Hippocampal formation (tissue), 2 donors: ENCODE measurements around the gene PAM.
A peak's percentile ranks its signal among the peaks of the same experiment; 100 is the strongest.

Source experiments
- DNase-seq, 2 donors: peaks; one replicate each; lab custom pipeline; 2025; lab: John Stamatoyannopoulos, UW

PAM gene

DNA sequence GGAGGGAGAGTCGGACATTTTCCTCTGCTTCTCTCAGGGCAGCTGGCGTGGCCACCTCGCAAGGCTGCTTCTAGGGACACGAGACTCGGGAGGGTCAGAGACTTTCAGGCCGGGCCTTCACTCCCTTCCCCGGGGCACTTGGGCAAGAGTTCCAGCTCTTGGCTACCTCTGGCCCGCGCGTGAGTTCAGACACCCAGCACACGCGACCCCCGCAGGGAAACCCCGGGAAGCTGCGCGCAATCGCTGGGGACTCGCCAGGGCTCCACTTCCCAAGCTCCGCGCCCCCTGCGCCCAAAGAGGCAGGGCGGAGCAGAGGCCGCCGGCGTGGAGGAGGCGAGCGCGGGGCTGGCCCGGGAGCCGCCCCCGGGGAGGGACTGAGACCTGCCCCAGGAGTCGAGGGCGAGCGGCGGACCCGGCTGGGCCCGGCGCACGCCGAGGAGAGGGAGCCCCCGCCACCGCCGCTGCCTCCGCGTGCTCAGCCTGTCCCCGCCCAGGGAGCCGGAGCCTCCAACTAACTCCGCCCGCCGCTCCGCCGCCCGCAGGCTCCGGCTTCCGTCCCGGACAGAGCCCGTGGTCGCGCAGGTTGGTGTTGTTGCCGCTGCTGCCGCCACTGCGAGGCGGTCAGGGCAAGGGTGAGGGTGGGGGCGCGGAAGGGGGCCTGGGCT, at the start of gene PAM:
Gene PAM (plus strand): TSS at position 539 of the 665 bp plus-strand sequence. CDS start 110,891 bp downstream, outside the sequence.
- DNase-seq: peak in 1 of 2 donors; percentile 35

DNA sequence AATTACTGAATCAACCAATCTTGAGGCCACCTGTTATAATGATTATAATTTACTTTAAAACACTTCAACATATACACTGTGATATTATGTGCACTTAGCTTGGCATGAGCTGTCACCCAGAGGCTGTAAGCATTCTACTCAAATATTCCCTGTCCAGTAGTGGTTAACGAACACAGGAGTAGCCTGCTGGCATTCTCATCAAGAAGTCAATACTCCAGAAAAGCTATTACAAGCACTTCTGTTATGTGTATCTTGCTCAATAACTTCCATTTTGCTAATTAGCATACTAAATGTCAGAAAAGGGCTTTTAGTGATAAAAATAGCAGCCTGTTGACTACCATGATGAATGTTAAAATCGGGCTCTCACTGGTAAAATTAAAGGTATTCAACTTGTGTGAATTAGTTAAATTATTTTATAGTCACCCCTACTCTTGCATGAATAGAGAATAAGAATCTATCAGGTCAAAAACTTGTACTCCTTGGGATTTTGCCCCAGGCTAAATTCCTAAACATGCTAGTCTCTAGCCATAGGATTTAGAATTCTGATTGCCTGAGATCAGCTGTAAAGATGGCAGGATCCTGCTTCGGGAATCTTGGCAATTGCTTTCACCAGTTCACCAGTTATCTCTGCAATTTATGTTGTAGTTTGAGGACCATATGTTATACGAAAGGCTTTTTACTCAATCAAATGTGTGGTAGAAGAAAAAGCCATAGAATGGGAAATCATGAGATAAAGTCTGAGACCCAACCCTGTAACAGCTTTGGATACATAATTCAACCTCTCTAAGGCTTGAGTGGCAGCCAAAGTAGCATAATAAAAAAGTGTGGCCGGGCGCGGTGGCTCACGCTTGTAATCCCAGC, 43.4 kb upstream of the PAM start:
- DNase-seq: no peak

DNA sequence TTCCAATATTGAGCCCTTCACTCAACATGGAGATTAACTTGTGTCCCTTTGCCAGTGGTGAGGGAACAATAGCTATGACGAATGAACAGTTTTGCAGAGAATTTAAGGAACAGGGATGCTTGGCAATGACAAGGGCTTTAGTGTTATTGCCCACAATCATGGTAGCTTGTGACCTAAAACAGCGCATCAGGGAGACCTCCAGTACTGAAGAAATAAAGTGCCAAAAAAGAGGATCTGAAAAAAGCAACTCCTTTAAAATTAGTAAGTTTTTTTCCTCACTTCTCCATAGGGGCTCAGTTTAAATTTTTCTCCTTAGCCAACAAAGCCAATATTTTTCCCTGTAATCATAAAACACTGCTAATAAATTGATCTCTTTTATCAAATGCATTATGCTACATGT, 41.8 kb upstream of the PAM start:
- no peak for DNase-seq

DNA sequence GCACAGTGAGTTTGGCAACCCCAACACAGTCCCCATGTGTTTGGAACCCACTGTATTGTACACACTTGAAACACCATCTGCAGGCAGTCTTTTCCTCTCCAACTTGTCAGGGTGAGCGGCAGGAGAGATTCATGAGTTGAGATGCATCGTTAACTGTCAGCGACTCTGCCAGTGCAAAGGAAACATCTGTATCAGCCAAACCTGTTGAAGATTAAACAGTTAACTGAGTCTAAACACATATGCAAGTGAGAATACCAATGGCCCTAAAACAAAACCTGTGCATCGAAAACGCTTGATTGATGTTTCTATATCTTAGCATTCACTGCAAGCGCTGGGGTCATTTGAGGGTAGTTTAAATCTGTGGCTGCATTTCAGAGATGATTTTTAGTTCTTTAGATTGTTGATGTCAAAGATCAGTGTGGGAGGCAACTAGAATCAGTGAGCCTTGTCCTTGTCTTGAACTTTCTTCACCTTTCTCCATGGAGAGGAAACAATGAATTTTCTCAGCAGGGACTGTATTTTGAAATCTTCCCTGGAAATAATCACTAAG, 41.3 kb upstream of the PAM start:
- no peak for DNase-seq

DNA sequence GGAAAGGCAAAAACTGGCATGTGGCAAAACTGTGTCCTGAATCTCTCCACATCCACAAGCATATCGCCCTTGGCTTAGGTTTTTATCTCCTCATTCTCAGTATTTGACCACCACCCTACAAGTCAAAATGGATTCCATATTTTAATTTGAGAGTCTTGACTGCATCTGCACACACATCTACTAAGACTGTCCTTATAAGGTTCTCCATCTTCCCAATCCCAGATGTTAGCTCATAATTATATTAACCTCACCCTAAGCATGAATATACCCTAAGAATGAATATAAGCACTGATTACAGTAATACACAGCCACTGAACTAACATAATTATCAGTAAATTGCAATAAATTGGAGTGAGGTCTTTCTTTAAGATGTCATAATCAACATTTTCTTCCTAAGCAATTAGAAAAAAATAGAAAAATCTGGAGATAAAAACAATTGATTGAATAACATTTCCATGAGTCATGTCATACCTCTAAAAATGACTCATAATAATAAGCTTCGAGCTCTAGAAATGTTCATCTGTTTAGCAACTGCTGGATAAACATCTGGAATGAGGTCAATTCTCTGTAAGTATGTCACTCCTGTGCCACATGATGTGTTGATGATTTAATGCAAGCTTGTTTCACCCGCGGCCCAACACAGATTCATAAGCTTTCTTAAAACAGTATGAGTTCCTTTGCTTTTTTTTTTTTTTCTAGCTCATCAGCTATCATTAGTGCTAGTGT, 39.9 kb upstream of the PAM start:
- DNase-seq: no peak

DNA sequence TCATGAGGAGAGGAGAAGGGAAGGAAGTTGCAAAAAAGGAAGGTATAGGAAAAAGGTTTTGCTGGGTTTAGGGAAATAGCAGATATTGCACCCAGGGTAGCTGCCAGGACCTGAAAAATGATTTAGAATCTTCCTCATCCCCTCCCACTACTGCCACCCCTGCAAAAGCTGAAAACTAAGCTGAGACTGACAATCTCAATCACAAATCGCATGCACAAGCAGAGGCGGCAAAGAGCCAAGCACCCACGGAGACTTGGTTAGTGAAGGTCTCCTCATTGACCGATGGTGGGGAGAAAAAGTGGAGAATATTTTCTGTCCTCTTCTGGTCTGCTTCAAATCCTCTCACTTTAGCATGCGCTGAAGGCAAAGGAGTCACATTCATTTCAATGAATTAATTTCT, 39.1 kb upstream of the PAM start:
- no peak for DNase-seq

DNA sequence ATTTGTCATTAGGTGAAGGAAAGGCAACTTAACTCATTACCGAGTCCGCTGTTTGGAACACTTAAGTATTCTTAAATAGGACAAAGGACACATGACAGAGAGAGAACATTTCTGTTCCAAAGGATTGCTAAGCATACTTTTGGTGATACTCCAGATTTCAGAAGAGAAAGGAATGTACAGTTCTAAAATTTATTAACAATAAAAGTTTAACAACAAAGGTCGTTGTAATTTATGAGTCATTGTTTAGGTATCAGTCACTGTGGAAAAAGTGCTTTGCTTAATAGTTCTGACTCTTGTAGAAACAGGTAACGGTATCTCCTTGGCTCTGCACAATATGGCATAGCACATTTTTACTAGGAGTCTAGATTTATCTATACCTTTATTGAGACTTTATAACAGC, 36.3 kb upstream of the PAM start:
- no peak for DNase-seq

DNA sequence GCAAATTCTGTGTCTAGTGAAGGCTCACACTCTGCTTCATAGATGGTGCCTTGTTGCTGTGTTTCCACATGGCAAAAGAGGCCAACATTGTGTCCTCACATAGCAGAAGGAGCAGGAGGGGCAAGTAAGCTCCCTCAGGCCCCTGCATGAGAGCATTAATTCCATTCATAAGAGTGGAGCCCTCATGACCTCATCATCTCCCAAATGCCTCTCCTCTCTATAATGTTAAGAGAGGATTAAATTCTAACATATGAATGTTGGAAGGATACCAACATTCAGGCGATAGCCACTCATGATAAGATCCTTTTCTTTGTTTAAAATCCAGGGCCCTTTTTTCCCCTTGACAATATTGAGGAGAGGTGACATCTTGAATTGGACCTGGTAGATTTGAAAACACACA, 35.2 kb upstream of the PAM start:
- no peak for DNase-seq

DNA sequence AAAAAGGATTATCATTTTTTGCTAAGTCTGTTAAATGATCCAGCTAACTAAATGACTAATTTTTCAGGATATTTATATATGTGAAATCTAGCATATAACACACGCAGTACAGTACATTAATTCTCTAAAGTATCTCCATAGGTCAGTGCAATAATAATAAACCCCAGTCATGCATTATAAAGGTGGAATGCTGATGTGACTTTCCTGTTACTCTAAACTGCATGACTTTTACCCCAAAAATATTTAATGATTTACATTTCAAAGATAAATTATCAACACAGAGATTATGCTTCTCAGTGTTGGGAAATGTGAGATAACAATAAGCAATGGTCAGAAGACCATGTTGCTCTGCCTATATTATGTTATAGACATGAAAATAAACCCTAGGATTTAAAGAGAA, 34.1 kb upstream of the PAM start:
- no peak for DNase-seq

DNA sequence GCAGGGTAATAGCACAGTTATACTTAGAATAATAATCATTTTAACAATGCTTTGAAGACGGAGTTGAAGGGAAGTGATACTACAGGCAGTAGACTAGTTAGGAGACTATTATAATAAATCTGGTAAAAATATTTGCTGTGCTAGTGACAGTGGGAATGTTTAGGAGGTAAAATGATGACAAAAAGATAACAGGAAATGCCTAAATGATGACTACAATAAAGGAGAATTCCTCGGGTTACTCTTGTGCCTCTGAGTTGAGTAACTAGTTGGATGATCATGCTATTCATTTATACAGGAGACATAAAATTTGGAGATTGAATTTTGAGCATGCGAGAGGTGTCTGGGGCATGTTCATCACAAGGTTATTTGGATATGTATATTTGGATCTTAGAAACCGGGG, 32.2 kb upstream of the PAM start:
- DNase-seq: no peak

DNA sequence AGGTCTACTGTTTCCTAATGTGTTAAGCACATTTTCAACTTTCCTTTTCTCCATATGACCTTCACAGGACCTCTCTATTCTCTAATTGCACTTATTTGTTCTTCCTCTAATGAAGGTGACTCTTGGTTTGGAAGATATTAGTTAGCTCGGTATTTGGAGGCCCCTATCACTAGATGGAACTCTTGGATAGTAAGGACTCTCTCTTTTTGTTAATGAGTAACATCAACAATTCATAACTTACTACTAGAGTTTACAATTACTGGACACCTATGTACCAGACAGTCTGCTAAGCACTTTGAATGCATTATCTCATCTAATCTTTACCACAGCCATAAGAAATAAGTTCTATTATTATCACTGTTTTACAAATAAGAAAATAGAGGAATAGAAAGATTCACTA, 23.4 kb upstream of the PAM start:
- DNase-seq: no peak

DNA sequence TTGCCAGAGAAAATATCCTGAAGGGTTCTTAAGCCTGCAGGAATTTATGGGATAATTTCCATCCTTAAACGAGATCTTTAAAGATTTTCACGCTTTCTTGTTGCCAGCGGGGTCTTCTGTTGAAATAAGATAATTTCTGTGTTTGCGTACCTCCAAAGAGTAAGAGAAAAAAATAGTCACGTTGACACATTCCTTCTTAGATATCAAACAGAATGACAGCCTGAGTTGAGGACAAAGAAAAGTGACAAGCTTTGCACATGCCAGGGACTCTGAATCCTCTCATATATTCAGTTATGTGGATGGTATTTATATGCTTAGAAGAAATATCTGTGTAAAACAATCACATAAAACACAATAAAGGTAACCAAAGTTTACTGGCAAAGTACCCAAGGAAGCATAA, 21.6 kb upstream of the PAM start:
- DNase-seq: no peak

DNA sequence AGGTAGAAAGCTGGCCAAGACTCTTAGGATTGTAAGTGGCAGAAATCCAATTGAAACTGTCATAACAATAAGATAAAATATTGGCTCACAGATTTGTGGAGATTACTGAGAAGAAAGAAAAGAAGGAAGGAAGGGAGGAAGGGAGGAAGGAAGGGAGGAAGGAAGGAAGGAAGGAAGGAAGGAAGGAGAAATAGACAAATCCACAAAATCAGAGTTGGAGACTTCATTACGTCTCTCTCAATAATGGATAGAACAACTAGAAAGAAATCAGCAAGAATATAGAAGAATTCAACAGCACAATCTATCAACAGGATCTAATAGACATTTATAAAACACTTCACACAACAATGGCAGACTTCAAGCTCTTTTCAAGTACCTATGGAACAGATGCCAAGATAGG, 17.9 kb upstream of the PAM start:
- no peak for DNase-seq

DNA sequence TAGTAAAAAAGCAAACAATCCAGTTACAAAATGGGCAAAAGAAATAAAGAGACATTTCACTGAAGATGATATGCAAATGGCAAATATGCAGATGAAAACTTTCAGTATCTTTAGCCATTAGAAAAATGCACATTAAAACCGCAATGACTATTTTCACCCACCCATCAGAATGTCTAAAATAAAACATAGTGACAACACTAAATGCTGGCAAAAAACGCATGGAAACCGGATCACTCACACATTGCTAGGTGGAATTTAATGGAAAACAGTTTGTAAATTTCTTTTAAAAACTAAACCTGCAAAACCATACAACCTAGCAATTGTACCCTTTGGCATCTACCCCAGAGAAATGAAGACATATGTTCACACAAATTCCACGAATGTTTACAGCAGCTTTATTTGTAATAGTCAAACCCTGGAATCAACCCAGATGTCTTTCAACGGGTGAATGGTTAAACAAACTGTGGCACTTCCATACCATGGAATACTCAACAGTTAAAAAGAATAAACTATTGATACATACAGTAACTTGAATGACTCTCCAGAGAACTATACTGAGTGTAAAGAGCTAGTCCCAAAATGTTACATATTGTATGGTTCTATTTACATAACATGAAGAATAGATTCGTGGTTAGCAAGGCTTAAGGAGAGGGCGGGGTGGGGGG, 17.2 kb upstream of the PAM start:
- DNase-seq: no peak

DNA sequence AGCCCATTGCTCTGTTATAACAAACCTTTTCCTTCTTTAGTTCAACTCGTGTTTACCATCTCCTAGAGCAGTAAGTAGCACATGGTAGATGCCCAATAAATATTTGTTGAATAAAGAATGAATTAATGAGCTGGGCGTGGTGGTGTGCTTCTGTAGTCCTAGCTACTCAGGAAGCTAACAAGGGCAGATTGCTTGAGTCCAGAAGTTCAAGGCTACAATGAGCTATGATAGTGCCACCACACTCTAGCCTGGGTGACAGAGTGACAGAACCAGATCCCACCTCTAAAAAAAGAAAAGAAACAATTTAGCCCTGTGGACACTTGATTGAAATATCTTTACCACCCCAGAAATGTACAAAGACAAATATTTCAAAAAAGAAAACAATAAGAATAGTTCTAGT, 14.6 kb upstream of the PAM start:
- no peak for DNase-seq

DNA sequence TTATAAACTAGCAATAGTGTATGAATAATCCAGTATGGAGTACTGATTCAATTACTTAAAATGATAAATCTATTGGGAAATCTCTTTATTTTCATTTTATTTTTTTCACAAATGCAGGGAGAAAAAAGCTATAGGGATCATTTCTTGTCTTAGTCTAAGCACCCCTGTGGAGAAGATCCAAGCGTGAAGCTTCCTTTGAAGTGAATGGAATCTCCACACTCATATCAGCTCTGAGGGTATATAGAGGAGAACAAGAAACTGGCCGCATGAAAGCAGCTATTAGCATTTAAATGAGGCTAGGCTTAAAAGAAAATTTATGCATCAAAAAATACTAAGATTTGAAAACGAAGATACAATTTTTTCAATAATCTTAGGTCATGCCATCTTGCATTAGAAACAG, 12.9 kb upstream of the PAM start:
- no peak for DNase-seq

DNA sequence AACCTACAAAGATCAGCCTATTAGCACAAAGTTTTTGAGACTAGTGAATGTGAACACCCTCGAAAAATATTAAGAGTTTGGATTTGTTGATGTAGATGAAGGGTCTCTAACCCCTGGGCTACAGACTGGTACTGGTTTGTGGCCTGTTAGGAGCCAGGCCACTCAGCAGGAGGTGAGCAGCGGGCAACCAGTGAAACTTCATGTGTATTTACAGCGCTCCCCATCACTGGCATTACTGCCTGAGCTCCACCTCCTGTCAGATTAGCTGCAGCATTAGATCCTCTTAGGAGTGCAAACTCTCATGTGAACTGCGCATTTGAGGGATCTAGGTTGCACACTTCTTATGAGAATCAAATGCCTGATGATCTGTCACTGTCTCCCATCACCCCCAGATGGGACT, 11.2 kb upstream of the PAM start:
- no peak for DNase-seq

DNA sequence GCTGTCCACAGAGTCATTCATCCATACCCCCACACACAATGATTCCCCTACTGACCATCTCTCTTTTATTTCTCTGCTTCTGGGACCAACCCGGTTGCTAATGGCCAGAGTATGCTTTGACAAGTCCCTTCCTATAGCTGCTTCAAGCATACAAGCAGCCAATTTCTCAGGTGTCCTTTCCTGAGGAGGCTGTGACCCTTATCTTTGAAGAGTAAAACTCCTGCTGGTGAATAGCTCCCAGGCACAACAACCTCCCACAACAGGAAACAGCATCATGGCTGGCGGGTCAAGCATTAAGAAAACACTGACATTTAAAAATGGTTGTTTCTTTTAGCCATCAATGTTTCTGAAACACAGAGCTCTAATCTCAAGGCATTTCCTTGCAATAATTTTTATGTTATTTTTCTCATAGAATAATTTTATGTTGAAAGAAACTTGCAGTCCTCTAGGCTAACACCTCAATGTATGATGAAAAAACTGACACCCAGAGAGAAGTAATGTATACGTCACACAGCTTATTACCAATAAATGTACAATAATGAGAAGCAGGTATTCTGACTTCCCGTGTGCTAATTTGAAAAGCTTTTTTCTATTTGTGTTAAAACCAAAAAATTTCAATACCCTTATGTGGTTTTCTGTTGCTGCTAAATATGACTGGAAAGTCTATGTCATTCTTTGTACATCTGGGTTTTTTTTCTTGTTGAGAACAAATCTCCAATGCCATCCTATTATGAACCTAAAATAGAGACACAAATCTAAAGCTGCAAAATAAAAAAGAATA, 7.5 kb upstream of the PAM start:
- DNase-seq: no peak

DNA sequence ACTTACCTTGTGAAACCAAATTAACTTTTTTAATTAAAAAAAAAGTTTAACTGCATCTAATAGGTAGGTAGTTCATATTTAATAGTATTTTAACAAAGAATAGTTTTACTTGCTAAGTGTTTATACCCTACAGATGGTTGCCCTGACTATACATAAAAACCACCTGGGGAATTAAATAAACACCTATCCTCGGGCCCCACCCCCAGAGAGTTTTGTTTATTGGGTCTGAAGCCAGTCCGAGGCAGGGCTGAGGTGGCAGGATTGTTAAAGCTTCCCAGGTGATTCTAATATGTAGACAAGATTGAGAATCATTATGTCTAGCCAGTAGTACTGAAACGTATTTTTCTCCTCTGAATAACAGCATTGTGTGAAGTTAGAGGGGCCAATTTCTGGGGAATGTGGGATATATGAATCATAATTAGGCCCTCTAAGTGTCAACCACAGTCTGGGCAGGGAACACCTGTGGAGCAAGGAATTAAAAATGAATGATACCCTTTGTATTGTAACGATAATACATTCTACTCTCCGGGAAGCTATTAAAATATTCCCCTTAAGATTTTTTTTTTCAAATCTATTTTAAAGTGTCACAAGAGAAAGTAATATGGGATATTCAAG, 5.6 kb upstream of the PAM start:
- no peak for DNase-seq

DNA sequence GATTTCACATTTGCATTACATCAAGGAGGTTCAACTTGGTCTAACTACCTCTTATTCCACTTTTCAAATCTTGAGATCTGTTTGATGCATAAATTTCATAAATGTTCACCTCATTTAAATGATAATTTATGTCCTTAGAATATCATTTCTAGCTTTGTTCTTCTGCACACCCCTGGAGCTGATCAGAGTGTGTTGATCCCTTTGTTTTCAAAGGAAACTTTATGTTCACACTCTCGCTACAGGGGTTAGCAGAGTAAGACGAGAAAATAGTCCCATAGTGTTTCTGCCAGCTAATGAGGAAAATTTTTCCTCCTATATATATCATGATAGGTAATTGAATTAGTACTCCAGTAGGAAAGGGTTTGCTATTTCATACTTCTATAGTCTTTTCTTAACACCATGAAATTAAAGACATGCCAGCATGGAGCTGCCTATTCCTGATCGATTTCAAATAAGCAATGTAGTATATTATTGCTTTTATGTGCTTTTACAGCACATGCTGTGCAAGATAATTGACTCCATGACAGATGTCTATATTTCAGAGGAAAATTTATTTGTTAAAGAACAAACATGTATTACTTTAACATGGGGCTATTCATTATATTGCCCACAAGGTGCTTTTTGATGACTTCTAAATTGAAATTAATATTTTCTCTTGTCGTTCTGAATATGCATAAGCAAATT, 4.8 kb upstream of the PAM start:
- no peak for DNase-seq
